OCI-LY7 (cell line): Measurements from ENCODE around the gene EHBP1. TPM values are rescaled to one million over a fixed set of nuclear protein-coding genes. Genes with fewer than 3 reads are reported as not detected.

Experiments used
- BruUV-seq: library from RNA; stranded (reverse); fragments of 400-500 nt; replicated peaks from 2 replicates; lab custom pipeline; 2021; lab: Mats Ljungman, UMichigan
- CTCF ChIA-PET: fragments of 300-600 bp; sonication (Branson Sonifier 250); formaldehyde crosslinking; loops from one replicate; lab custom pipeline; 2022; ENCODE audit warnings: antibody characterized with exemption; ENCODE audit not compliant: unreplicated experiment; lab: Charles Lee
- POLR2A ChIA-PET: fragments of 300-600 bp; sonication (Branson Sonifier 250); formaldehyde crosslinking; loops from one replicate; lab custom pipeline; 2022; ENCODE audit warnings: antibody characterized with exemption; lab: Charles Lee
- DNase-seq: peaks from one replicate; pipeline ENCODE4 v3.0.0-alpha.2; 2015; ENCODE audit warnings: low spot score
- H2AFZ ChIP-seq: fragments of 200-600 bp; sonication (generic), shearing (Covaris generic); 2 replicates; pipeline ENCODE4 v1.6.1; 2014; ENCODE audit warnings: mild to moderate bottlenecking, antibody characterized with exemption, low read length, moderate library complexity
- H3K27ac ChIP-seq: fragments of 200-600 bp; sonication (generic); 2 replicates; pipeline ENCODE4 v1.5.1; 2014; ENCODE audit warnings: mixed run types, low read depth, mild to moderate bottlenecking, moderate library complexity, low read length, inconsistent platforms; ENCODE audit not compliant: poor library complexity, severe bottlenecking
- H3K36me3 ChIP-seq: fragments of 200-600 bp; sonication (generic); 2 replicates; pipeline ENCODE4 v1.6.1; 2014; ENCODE audit warnings: mild to moderate bottlenecking, antibody characterized with exemption, low read length, moderate library complexity, mixed read lengths; ENCODE audit not compliant: insufficient read depth
- H3K4me1 ChIP-seq: fragments of 200-600 bp; sonication (generic); 2 replicates; pipeline ENCODE4 v1.5.1; 2014; ENCODE audit warnings: mild to moderate bottlenecking, low read length; ENCODE audit not compliant: insufficient read depth, poor library complexity, severe bottlenecking
- H3K4me2 ChIP-seq: fragments of 200-600 bp; sonication (generic); 2 replicates; pipeline ENCODE4 v1.6.1; 2014; ENCODE audit warnings: mild to moderate bottlenecking, low read length
- H3K4me3 ChIP-seq: fragments of 200-600 bp; sonication (generic); 2 replicates; pipeline ENCODE4 v1.5.1; 2014; ENCODE audit warnings: mild to moderate bottlenecking, low read depth, low read length; ENCODE audit not compliant: poor library complexity, severe bottlenecking
- H3K79me2 ChIP-seq: fragments of 200-600 bp; sonication (generic); 2 replicates; pipeline ENCODE4 v1.6.1; 2016; ENCODE audit warnings: low read depth, mild to moderate bottlenecking, low read length, moderate library complexity, mixed read lengths; ENCODE audit not compliant: insufficient read depth
- H3K9me2 ChIP-seq: fragments of 200-600 bp; sonication (generic); 2 replicates; pipeline ENCODE4 v1.6.1; 2016; ENCODE audit warnings: mild to moderate bottlenecking, low read length, mixed read lengths; ENCODE audit not compliant: insufficient read depth
- H3K9me3 ChIP-seq: fragments of 200-600 bp; sonication (generic); 2 replicates; pipeline ENCODE4 v1.6.1; 2014; ENCODE audit warnings: mild to moderate bottlenecking, mixed run types, low read length, mixed read lengths
- H4K20me1 ChIP-seq: fragments of 200-600 bp; sonication (generic); 2 replicates; pipeline ENCODE4 v1.6.1; 2014; ENCODE audit warnings: mild to moderate bottlenecking, antibody characterized with exemption, low read length, moderate library complexity, mixed read lengths; ENCODE audit not compliant: insufficient read depth
- CTCF ChIP-seq: fragments of 200-600 bp; sonication (generic); conservative IDR thresholded peaks from 2 replicates; pipeline ENCODE4 v1.5.1; 2014; ENCODE audit warnings: mild to moderate bottlenecking, antibody characterized with exemption, low read length, moderate library complexity, mixed read lengths
- EZH2phosphoT487 ChIP-seq: fragments of 200-600 bp; sonication (generic); IDR thresholded peaks from 2 replicates; pipeline ENCODE4 v1.6.1; 2018; ENCODE audit warnings: low read depth, borderline replicate concordance, mild to moderate bottlenecking, mixed run types, antibody characterized with exemption, low read length, moderate library complexity, mixed read lengths
- intact Hi-C: fragments of 100-400 bp; cut with micrococcal nuclease; formaldehyde crosslinking; loops from one replicate; pipeline ENCODE4 v1.10.0; 2022; ENCODE audit not compliant: unreplicated experiment
- total RNA-seq, 2 experiments: library from RNA; depleted of rRNA in 1 of 2; stranded (reverse); fragments of >200 nt in 1 of 2; shearing (Covaris generic) in 1 of 2; gene quantifications; 2 replicates each; pipeline ENCODE4 v1.2.3, GENCODE V29; 2014 to 2022

Gene EHBP1
- total RNA-seq, 2 experiments from 2014 or later: 26.8 to 34.1 TPM

- intact Hi-C loops: no loop called here
- TF ChIP-seq EZH2phosphoT487 (no peak), CTCF (no peak)
- H3K79me2 ChIP-seq: peaks cover 4% of the 10 kb centered on the region; the same call in 1 of the 2 replicates
Observed at GRCh38 chr2:62744603-62745002, 39.1 kb downstream of the EHBP1 start.

DNA sequence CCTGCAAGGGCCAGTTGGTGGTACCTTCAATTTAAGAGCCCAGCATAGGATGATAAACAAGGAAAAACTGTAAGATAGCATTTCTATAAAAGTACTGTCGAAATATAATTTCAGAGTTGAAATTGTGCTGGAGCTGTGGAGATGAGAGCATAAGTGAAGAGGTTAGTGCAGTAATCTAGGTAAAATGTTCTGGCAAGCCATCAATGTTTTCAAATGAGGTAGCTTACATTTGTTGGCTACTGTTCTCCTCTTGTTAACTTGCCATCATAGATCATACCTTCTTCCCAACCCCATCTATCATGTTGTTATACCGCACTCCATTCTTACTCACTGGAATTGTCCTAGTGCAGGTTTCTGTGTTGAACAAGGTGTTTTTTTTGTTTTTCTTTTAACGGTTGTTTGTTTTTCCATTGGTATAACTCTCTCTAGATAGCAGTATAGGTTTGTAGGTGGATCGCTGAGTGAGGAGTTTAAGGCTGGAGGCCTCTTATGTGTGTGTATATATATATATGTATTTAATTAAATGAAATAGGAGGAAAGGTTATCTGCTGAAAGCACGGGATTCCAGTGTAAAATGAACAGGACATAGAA is 40.5 kb downstream of the EHBP1 start:
- no TSS peak for BruUV-seq
- Histone ChIP-seq H3K4me2 (no peak overlapping the region), H3K27ac (no peak overlapping the region), H3K4me3 (no peak overlapping the region), H4K20me1 (0 out of 2 replicates have a peak, but pooled peaks cover 4% of the 10 kb centered on the region), H3K9me3 (no peaks in the 10 kb centered on the region), H3K4me1 (no peaks in the 10 kb centered on the region), H3K36me3 (no peaks in the 10 kb centered on the region), H3K79me2 (no peaks in the 10 kb centered on the region), H3K9me2 (no peaks in the 10 kb centered on the region), H2AFZ (no peak overlapping the region)
- intact Hi-C loops: no loop called here
- ChIA-PET POLR2A (interaction anchor here (0.6 to 0.9 kb wide), 2 partner anchors 9 to 1273 kb away, joined by 3 to 4 read pairs; no protein-coding TSS in a partner anchor), CTCF (no interaction called here)
- TF ChIP-seq CTCF (no peak), EZH2phosphoT487 (no peak)
- no peak for DNase-seq

More at GRCh38 chr2:62744603-62745002, 39.1 kb downstream of the EHBP1 start:
- Histone ChIP-seq H4K20me1 (0 out of 2 replicates have a peak, but pooled peaks cover 4% of the 10 kb centered on the region), H3K9me3 (no peaks in the 10 kb centered on the region), H3K27ac (no peak overlapping the region), H3K36me3 (no peaks in the 10 kb centered on the region), H3K4me1 (no peaks in the 10 kb centered on the region), H2AFZ (no peak overlapping the region), H3K9me2 (no peaks in the 10 kb centered on the region), H3K4me2 (no peak overlapping the region), H3K4me3 (no peak overlapping the region)
- POLR2A ChIA-PET: interaction anchor here (0.6 kb wide), 1 partner anchor 29 kb away, joined by 5 read pairs; no protein-coding TSS in a partner anchor
- CTCF ChIA-PET: no interaction called here
- no TSS peak for BruUV-seq
- DNase-seq: no peak

DNA sequence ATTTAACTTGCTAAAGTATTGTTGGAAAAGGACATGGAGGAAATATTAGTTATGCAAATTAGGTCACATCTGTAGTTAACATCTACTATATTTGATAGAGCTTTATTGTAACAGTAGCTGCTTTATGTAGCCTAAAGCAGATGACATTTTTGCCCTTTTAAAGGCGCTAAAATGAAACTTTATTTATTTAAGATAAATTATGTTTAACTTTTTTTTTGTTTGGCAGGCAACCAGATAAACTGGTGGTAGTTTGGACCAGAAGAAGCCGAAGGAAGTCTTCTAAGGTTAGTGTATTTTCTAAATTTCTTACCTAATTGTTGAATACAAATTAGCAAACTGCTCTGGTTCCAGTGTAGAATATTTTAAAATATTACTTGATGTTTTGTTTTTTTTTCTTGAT is 41.7 kb downstream of the EHBP1 start:
- no peak overlapping the region for H3K27ac ChIP-seq
- no peaks in the 10 kb centered on the region for H3K9me3 ChIP-seq
- no peak overlapping the region for H3K4me2 ChIP-seq
- no peaks in the 10 kb centered on the region for H3K36me3 ChIP-seq
- CTCF ChIA-PET: no interaction called here
- no TSS peak for BruUV-seq
- no peaks in the 10 kb centered on the region for H3K4me1 ChIP-seq
- POLR2A ChIA-PET: interaction anchor here (0.9 kb wide), 1 partner anchor 8 kb away, joined by 4 read pairs; no protein-coding TSS in a partner anchor
- H3K4me3 ChIP-seq: no peak overlapping the region
- H2AFZ ChIP-seq: no peak overlapping the region
- 0 out of 2 replicates have a peak, but pooled peaks cover 4% of the 10 kb centered on the region for H4K20me1 ChIP-seq
- no peak for DNase-seq
- TF ChIP-seq CTCF: no peak
- no peak for TF ChIP-seq EZH2phosphoT487
- no peaks in the 10 kb centered on the region for H3K9me2 ChIP-seq
- intact Hi-C loops: no loop called here
- H3K79me2 ChIP-seq: no peaks in the 10 kb centered on the region
